T-helper 22 cell (primary cell): ENCODE measurements around the gene C10orf105.

Experiments used
- DNase-seq: peaks from one replicate; pipeline ENCODE4 v3.0.0-alpha.2; 2020; ENCODE audit warnings: low read depth

The C10orf105 gene

DNA sequence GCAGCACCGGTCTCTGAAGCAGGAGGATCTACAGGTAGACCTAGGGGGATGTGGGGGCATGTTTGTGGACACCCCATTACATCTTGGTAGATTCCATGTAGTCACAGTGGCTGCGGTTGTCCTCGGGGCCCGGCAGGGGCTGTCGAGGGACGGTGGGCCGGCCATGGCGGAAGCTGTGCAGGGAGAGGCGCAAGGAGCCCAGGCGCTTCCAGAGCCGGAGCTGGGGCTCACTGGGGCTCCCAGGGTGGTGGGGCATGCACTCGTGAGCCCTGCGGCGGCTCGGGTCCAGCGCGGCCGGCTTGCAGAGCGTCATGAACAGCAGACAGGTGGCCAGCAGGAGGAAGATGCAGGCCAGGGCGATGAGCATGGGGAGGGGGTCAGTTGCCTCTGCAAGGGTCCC is 3.7 kb downstream of the C10orf105 start:
- DNase-seq: no peak

DNA sequence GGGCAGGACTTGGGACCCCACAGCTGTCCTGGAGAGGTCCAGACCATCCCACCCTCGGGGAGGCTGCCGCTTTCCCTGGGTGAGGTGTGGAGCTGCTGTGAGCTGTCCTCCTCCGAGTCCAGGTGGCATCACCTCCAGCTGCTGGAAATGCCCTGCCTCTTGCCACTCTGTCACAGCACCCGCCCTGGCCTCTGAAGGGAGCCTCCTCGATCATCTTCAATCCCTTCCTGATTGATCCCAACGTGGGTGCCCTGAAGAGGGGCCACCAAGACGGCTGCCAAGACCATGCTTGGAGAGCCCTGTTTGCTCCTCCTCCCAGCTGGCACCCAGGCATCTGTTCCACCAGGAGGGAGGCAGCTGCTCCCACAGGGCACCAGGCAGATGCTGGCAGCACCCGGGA is 4.6 kb downstream of the C10orf105 start:
- DNase-seq: no peak

DNA sequence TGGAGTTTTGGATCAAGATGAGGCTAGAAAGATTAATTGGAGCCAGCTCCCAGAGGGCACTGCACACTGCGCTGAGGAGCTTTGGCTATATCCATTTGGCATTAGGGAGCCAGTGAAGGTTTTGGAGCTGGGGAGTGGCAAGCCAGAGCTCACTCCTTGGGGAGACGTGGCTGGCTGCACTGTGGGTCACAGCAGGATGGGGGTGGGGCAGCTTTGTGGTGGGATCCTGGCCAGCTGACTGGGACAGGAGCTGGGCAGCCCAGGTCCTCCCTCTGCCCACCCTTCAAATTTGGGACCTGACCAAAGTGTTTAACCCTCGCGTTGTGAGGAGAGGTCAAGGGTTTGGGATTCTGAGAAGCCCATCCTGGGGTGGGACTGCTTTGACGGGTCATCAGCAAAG is 5.0 kb downstream of the C10orf105 start:
- DNase-seq: no peak

- DNase-seq: no peak
These were observed 5.6 kb downstream of the C10orf105 start for GRCh38 chr10:71714031-71714410.

DNA sequence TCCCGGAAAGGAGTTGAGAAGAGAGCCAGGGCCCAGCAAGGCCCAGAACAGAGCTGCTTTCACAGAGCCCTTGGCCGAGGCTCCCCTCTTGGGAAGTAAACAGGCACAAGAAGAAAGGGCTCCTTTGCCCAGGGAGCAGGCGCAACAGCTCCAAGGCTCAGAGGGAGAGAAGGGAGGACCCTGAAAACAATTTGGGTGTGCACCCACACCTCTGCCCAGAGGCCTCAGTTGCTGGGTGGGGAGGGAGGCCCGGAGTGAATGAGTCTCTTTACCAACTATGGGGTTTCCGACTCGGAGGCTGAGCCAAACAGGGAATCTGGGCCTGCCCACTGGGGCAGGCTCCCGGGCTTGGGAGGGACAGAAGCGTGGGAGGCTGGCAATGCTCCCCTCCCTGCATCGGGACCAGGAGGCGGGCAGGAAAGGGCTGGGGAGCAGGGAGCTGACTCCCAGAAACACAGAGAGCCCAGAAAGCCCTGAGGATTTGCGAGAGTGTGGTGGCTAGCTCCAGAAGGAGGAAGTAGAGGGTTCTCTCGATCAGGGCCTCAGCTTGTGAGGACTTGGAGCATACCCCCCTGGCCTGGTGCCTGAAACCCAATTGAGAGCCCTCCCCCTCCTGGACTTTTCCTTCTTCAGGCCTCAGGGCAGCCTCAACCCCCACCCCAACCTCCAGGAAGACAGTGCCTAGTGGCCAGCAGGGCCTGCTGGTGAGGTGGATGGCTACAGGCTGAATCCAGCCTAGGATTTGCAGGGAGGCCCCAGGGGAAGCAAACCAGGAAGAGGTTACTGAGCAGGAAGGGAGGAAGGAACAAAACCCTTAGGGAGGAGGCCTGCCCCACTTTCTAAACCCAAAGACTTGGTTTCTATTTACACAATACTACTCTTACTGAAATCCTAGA is 6.2 kb downstream of the C10orf105 start:
- DNase-seq: no peak

GRCh38 chr10:71712572-71713134 is 6.9 kb downstream of the C10orf105 start:
- no peak for DNase-seq

DNA sequence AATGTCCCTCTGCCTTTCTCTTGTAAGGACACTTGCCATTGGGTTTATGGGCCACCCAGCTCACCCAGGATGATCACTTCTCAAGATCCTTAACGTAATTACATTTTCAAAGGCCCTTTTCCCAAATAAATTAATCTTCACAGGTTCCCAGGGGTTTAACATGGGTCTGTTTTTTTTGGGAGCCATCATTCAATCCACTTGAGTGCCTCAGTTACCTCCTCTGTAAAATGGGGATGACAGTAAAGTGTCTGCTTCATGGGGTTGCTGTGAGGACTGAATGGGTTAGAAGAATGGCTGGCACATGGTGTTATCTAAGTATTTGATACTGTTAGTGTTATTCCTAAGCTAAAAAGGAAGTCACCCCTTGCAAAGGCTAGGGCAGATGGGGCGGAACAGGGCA is 7.4 kb downstream of the C10orf105 start:
- no peak for DNase-seq

GRCh38 chr10:71711052-71711623 is 8.4 kb downstream of the C10orf105 start:
- no peak for DNase-seq

DNA sequence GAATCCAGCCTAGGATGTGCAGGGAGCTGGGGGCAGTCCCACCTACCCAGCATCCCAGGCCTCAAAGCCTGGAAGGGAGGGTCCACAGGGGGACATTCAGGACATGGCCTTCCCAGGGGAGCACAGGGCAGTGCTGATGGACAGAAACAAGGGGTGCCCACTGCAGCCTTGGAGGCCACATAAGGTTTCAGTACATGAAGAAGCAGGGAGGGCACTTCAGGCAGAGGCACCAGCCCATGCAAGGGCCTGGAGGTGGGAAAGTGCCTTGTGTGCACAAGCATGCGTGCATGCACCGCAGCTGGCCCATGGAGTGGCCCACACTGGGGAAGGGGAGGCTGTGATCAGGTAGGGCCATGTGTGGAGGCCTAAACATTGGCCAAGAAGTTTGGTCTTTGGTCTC is 9.1 kb downstream of the C10orf105 start:
- DNase-seq: no peak

GRCh38 chr10:71708897-71709882 is 10.4 kb downstream of the C10orf105 start:
- no peak for DNase-seq

DNA sequence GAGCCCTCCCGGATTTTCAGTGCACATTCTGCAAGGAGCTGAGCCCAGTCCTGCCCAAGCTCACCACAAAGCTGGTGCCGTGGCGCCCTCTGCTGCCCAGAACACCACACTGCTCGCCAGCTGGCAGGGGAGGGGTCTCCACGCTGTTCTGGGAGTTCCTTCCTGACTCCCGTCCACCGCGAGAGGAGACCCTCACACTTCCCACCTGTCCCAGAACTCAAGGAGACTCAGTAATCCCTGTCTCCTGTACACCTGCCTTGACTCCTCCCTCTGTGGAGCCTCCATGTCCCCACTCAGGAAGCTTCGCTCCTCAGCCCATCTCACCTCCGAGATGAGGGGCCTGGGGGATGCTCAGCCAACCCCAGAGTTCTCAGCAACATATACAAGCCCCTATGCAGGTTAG is 11.3 kb downstream of the C10orf105 start:
- DNase-seq: no peak

- DNase-seq: no peak
These were observed 12.3 kb downstream of the C10orf105 start for GRCh38 chr10:71707240-71707789.

DNA sequence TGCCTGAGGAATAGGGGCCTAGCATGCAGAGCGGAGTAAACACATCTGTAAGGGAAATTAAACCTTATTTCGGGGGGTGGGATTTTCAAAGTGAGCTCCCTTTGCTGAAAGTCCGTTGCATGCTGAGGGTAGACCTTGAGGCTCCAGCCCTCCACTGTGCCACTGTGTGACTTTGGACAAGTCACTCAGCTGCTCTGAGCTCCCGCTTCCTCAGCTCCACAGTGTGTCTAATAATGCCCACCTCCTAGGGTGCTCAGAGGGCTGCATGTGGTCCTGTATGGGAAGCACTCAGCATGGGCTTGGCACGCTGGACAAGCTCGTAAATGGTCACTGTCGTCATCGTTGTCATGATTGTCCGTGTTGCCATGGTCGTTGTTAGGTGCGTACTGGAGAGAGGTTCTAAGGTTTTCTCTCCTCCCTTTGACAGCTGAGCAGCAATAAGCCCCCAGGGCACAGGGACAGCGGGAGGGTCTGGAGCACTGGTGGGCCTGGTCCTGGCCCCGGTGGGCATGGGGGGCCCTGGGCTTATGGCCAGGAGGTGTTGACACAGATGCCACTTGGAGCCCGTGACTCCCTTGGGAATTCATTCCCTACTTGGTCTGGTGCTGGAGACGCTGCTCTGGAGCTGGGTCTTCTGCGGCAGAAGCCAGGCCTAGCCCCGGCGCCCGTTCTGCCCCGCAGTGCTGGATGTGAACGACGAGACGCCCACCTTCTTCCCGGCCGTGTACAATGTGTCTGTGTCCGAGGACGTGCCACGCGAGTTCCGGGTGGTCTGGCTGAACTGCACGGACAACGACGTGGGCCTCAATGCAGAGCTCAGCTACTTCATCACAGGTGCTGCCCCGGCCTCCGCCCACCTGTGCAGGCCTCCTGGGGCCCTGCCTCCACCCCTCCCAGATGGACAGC is 13.1 kb downstream of the C10orf105 start:
- DNase-seq: no peak

DNA sequence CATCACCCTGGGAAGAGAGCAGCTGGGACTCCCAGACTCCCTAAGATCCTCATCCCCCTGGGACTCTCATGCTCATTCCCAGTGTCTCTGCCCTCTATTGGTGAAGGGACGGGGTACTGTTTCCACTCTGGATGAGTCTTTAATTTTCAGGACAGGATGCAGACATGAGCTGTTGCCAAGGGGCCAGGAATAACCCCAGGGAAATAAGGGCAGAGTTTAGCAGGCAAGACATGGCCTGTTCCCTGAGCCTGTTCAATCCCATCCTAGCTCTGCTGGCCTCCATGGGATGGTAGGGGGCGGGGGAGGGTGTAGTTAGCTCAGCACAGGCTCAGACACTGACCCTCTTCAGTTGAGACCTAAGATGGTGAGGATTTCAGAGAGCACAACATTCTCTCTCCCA is 14.0 kb downstream of the C10orf105 start:
- no peak for DNase-seq

DNA sequence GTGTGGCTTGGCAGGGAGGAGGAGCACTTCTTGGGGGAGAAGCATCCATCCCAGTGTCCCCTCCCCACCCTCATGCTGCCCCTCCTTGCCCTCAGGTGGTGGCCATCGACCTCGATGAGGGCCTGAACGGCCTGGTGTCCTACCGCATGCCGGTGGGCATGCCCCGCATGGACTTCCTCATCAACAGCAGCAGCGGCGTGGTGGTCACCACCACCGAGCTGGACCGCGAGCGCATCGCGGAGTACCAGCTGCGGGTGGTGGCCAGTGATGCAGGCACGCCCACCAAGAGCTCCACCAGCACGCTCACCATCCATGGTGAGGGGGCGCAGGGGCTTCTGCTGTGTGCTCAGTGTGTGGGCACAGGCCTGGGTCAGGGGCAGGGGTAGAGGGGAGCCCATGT is 14.8 kb downstream of the C10orf105 start:
- DNase-seq: no peak

DNA sequence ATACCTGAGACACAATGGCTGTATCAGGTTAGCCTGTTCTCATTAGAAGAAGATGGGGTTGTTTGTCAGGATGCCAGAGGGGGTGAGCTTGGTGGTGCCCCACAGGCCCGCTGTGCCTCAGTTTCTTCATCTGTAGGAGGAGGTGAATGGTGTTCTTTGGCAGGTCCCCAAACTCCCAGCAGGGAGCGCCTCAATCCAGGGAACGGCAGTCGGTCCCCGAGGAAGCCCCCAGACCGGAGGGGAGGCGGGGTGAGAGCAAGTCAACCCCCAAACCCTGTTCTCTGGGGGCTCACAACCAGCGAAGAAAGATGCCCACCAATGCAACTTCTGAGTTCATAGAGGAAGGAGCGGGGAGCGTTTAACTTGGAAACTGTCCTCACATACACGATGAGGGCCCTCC is 16.0 kb downstream of the C10orf105 start:
- DNase-seq: no peak

DNA sequence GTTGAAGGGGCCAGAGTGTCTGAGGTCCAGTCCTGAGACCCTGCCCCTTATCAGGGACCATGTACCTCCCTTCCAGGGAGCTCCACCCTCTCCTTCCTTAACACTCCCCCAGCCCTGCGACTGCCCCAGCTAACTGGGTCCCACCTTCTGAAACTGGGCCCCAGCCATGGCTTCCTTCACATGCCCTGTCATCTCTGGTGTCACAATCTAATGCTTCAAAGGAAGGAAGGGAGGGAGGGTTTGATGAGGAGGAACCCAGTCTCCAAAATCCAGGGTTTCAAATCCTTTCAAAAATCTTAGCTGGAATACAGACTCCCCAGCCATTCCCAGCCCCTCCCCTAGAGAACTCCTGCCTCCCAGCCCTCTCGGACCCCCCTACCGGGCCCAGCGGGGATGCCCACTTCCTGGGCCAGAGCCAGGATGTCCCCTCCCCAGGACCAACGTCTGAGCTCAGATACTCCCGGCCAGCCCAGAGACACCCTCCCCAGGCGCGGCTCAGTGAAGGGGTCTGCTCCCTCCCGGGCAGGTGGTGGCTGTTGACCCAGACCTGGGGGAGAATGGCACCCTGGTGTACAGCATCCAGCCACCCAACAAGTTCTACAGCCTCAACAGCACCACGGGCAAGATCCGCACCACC is 18.0 kb downstream of the C10orf105 start:
- no peak for DNase-seq

DNA sequence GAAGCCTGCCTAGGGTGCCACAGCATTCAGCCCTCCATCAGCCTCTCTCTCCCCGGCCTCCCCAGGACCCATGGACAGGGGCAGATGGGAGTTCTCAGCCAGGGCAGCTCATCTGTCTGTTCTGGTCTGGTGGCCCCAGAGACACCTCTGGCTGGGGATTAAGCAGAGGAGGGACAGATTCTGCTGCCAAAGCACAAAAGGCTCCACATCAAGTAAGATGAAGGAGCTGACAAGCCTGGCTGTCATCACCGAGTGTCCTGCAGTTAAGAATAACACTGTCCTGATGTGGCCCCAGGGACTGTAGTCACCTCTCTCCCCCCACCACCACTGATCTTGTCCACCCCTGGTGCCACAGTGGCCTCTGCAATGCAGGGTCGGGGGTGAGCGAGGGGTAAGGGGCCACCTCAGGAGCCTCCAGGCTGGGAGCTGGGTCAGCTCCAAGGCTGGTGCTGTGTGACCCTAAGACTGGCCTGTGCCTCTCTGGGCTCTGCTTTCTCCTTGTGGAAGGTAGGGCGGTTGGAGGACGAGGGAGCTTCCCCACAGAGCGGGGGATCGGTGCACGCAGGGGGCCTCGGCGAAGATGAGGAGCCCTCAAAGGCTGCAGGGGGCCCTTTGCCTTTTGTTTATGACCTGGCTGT is 18.7 kb downstream of the C10orf105 start:
- no peak for DNase-seq

- DNase-seq: no peak
These were observed 20.8 kb downstream of the C10orf105 start for GRCh38 chr10:71698737-71699136.
